Kasumi-1 (cell line): ENCODE data around the gene TBC1D2B.
"Not testable (repeated sequence)": the region's sequence is repeated elsewhere in the genome, so short reads cannot be mapped to it uniquely, and the experiment has no call there.

ENCODE experiments used
- DNase-seq, 2 experiments: peaks; one replicate each; lab custom pipeline; 2025; lab: John Stamatoyannopoulos, UW

TBC1D2B gene

DNA sequence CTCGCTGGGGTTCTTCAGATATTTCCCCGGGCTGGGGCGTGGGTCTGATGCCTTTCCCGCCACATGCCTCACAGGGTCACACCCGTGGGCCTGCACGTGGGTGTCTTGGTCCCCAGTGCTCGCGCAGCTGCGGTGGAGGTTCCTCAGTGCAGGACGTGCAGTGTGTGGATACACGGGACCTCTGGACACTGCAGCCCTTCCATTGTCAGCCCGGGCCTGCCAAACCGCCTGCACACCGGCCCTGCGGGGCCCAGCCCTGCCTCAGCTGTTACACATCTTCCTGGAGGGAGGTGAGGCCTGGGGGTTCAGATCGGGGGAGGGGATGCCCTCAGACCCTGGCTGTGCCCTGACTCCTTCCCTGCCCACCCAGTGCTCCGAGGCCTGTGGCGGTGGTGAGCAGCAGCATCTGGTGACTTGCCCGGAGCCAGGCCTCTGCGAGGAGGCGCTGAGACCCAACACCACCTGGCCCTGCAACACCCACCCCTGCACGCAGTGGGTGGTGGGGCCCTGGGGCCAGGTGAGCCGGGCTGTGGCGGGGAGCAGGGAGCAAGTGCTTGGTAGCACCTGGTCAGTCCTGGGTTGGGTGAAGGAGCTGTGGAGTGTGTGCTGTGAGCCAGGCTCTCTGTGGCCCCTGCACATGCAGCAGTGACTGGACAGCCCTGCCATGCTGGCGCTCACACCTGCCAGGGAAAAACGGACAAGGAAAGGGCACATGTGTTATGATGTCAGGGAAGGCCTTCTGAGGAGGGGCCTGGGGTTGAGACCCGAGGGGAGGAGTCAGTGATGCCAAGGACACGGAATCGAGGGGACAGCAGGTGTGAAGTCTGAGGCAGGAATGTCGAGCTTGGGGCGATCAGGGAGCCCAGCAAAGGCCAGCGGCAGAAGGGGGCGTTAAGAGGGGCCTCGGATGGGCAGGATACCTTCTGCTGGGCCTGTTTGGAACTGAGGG, 88.9 kb downstream of the TBC1D2B start:
- DNase-seq = no peak

DNA sequence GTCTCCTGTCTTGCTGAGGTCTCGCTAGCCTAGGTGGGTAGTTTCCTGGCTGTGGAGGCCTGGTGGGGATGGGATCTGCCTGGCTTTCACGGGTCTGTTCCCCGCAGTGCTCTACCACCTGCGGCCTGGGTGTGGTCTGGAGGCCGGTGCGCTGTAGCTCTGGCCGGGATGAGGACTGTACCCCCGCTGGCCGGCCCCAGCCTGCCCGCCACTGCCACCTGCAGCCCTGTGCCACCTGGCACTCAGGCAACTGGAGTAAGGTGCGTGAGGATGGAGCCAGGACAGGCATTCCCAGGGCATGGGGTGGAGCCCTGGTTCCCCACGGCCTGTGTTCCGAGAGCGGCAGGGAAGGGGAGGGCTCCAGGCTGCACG, 89.8 kb downstream of the TBC1D2B start:
- DNase-seq = not testable (repeated sequence)

GRCh38 chr15:77986891-77987764, 90.4 kb downstream of the TBC1D2B start:
- DNase-seq = no peak

- DNase-seq = no peak
Observed at GRCh38 chr15:77985931-77986480, 91.5 kb downstream of the TBC1D2B start.

DNA sequence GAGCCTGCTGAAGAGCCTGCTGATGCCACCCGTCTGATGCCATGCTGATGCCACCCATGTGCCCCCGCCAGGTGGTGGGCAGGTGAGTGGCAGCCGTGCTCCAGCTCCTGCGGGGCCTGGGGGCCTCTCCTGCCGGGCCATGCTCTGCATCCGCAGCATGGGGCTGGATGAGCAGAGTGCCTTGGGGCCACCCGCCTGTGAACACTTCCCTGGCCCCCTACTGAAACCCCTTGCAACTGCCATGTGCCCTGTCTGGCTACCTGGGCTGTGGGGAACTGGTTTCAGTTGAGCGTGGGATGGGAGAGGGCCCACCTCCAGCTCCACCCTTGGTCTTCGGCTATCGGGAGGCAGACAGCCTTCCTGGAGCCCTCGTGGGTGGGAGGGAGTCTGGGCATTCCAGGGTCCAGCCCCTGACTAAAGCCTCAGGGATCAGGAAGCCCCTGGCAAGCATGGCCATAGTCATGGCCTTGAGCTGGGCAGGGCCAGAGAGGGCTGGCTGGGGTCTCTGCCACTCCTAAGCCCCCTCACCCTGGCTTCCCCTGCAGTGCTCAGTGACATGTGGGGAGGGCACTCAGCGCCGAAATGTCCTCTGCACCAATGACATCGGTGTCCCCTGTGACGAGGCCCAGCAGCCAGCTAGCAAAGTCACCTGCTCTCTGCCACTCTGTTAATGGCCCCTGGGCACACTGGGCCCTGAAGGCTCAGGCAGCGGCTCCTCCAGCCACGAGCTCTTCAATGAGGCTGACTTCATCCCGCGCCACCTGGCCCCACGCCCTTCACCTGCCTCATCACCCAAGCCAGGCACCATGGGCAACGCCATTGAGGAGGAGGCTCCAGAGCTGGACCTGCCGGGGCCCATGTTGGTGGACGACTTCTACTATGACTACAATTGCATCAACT, 92.2 kb downstream of the TBC1D2B start:
- no peak for DNase-seq

- DNase-seq = no peak
Observed at GRCh38 chr15:77984446-77984861, 93.1 kb downstream of the TBC1D2B start.

- no peak for DNase-seq
Observed at GRCh38 chr15:77983708-77984445, 93.6 kb downstream of the TBC1D2B start.

- DNase-seq = no peak
Observed at GRCh38 chr15:77983091-77983707, 94.3 kb downstream of the TBC1D2B start.

DNA sequence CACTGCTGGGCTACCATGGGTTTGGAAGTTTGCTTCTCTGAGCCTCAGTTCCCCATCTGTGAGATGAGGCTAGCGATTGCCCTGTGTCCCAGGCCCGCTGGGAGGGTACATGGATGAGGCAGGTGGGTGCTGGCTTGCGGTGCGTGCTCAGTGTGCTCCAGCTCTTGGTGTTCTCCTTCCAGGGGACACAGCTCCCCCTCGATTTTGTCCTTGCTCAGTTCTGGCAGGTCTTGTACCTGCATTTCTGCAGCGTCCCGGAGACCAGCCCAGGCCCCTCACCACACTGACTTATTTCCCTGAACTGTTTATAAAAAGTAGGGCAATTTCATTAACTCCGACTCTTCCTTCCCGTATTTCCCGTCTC, 95.4 kb downstream of the TBC1D2B start:
- DNase-seq = no peak

DNA sequence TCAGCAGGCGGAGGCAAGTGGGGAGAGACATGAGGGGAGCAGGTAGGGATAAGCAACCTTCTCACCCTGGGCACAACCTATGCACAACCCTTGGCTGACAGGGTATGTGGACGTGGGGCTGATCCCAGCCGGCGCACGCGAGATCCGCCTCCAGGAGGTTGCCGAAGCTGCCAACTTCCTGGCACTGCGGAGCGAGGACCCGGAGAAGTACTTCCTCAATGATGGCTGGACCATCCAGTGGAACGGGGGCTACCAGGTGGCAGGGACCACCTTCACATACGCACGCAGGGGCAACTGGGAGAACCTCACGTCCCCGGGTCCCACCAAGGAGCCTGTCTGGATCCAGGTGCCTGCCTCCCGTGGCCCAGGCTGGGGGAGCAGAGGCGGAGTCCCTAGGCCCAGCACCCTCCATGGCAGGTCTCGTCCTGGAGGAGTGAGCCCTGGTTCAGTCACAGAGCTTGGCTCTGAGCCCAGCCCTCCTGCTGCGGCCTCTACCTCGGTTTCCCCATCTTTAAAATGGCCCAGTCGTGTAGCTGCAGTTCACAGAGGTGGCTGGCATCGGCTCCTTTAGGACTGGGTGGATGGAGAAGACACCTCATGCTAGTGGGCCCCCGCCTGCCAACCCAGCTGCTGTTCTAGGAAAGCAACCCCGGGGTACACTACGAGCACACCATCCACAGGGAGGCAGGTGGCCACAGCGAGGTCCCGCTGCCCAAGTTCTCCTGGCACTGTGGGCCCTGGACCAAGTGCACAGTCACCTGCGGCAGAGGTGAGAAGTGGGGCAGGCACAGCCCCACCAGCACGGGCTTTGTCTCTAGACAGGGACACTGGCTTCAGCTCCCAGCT, 96.0 kb downstream of the TBC1D2B start:
- DNase-seq = no peak

DNA sequence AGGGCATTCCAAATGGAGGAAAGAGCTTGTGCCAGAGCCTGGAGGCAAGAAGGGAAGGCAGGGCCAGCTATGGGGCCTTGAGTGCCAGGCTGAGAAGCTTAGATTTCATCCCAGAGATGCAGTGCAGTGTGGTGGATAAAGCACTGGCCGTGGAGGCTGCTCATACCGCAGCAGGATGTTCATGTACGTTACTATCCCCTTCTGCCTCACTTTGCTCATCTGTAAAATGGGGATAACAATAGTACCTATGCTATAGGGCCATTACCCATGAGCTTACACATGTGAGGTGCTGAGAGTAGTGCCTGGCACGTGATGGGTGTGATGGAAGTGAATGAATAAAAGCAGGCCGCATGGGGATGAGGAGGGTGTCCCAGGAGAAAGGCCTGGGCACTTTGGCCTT, 96.8 kb downstream of the TBC1D2B start:
- not testable (repeated sequence) for DNase-seq

DNA sequence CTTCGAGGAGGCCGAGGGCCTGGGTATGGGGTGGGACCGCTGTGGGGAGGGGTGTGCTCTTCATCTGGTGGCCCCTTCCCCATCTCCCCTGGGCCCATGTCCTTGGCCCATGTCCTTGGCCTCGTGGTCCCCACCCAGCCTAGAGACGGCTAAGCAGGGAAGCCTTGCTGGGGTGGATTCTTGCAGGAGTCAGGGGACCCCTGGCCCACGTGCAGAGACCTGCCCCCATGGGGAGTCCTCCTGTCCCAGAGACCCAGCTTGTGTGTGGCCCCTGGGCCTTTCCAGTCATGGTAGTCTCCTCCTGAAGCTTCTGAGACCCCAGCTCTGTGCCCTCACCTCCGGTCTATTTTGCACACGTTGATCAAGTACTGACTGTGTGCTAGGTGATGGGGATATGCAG, 97.4 kb downstream of the TBC1D2B start:
- no peak for DNase-seq

- not testable (repeated sequence) for DNase-seq
Observed at GRCh38 chr15:77979157-77979556, 98.4 kb downstream of the TBC1D2B start.

DNA sequence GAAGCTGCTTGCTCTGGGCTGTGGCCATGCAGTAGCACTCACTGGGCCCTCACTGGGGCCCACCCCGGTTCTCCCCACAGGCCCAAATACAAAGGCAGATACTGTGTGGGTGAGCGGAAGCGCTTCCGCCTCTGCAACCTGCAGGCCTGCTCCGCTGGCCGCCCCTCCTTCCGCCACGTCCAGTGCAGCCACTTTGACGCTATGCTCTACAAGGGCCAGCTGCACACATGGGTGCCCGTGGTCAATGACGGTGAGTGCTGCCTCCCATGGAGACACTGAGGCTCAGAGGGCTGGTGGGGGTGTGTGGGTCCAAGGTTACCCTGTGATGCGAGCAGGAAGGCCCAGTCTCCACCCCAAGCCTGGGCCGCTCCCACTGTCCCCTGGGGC, 98.8 kb downstream of the TBC1D2B start:
- not testable (repeated sequence) for DNase-seq

DNA sequence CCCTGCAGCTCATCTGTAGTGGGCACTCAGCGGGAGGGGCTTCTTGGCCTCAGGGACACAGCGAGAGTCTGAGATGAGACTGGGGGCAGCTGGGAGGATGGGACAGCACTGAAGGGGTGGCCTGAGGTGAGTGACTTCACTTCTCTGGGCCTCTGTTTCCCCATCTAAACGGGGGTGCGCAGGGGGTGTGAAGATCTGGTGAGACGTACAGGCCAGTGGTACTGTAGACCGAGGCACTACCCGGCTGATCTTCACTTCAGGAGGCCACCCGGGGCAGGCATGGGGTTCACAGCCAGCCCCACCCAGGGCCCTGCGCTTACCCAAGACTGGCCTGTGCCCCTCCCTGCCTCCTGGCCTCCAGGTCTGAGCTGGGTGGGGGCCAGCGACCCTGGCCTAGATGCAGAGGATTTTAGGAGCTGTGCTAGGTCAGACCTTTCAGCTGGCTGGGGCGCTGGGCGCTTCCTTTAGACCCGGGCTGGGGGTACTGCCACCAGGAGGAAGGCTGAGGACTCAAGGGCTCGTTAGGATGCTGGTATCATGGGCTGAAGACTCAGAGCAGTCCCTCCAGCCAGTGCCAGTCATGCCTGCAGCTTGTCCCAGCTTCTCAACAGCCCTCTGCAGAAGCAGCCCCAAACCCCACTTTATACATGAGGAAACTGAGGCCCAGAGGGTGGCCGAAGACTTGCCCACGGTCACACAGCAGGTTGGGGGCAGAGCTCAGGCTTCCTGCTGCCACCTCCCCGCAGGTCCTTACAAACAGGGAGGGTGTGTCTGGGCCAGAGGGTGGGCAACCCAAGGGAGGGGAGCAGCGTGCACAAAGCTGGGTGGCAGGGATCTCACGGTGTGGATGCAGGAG, 99.4 kb downstream of the TBC1D2B start:
- DNase-seq = not testable (repeated sequence)

GRCh38 chr15:77976760-77977525, 100.6 kb downstream of the TBC1D2B start:
- DNase-seq = not testable (repeated sequence)

DNA sequence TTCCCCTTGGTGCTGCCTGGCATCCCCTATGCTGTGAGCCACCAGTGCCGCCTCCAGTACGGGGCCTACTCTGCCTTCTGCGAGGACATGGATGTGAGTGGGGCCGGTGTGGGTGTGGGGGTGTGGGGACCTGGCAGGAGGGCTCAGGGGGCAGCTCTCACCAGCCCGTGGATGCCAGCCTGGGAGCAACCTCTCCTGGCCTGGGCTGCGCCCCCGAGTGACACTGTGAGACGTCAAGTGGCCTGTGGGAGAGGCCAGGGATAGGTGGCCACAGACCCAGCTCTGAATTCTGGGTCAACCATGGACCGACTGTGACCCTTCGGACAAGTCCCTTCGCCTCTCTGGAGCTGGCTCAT, 101.4 kb downstream of the TBC1D2B start:
- DNase-seq = not testable (repeated sequence)
